ENCODE measurements around the gene KLHL21.

GRCh38 chr1:6586404-6586816 lies 16.3 kb downstream of the KLHL21 start:
- no peak for TF ChIP-seq POLR2A (IDR thresholded peaks at IDR 0.05)
- no peak for TF ChIP-seq CTCF (IDR thresholded peaks at IDR 0.05)
